K562 (cell line): ENCODE results near the gene XPOT. TPM values are rescaled to one million over a fixed set of nuclear protein-coding genes. Genes with fewer than 3 reads are reported as not detected.

Experiments
- CAMTA2 ChIP-seq: fragments of 250-450 bp; sonication (Bioruptor Pico); conservative IDR thresholded peaks from 2 replicates; pipeline ENCODE4 v1.5.1; 2022
- CBFA2T3 ChIP-seq: fragments of 450-650 bp; IDR thresholded peaks from 2 replicates; pipeline ENCODE4 v1.6.1; 2017
- CCNT2 ChIP-seq: IDR thresholded peaks from 2 replicates; pipeline ENCODE4 v1.6.1; 2011; ENCODE audit warnings: borderline replicate concordance, low read depth, mild to moderate bottlenecking, moderate library complexity, mixed read lengths, low read length; ENCODE audit not compliant: insufficient read length; ENCODE audit errors: extremely low read depth
- FOXP1 ChIP-seq: sonication (generic); formaldehyde crosslinking; IDR thresholded peaks from 2 replicates; pipeline ENCODE4 v1.8.0; 2022; ENCODE audit warnings: mild to moderate bottlenecking, missing genetic modification reagents
- HNRNPL ChIP-seq: fragments of 200-400 bp; formaldehyde crosslinking; IDR thresholded peaks from 2 replicates; pipeline ENCODE4 v1.6.1; 2017; ENCODE audit warnings: low read depth, mild to moderate bottlenecking, low read length
- LCOR ChIP-seq: sonication (generic); formaldehyde crosslinking; IDR thresholded peaks from 2 replicates; pipeline ENCODE4 v1.8.0; 2022; ENCODE audit warnings: mild to moderate bottlenecking, missing genetic modification reagents
- OTX1 ChIP-seq: fragments of 450-650 bp; formaldehyde crosslinking; IDR thresholded peaks from 2 replicates; pipeline ENCODE4 v1.4.0; 2022; ENCODE audit warnings: mild to moderate bottlenecking
- PTTG1 ChIP-seq: fragments of 450-650 bp; IDR thresholded peaks from 2 replicates; pipeline ENCODE4 v1.6.1; 2016; ENCODE audit warnings: low read depth, mild to moderate bottlenecking, missing genetic modification characterization, missing compliant biosample characterization
- TAF1 ChIP-seq: IDR thresholded peaks from 2 replicates; pipeline ENCODE4 v1.6.1; 2011; ENCODE audit warnings: mild to moderate bottlenecking, low read length, moderate library complexity; ENCODE audit not compliant: insufficient read depth, control insufficient read depth, severe bottlenecking; ENCODE audit errors: extremely low read depth
- TAF9B ChIP-seq: fragments of 450-650 bp; IDR thresholded peaks from 2 replicates; pipeline ENCODE4 v1.6.1; 2018; ENCODE audit warnings: mild to moderate bottlenecking; ENCODE audit not compliant: partially characterized antibody
- ZNF12 ChIP-seq: sonication (generic); formaldehyde crosslinking; IDR thresholded peaks from 2 replicates; pipeline ENCODE4 v1.4.0; 2020; ENCODE audit warnings: mild to moderate bottlenecking, missing genetic modification reagents
- ZNF444 ChIP-seq: fragments of 250-450 bp; sonication (Bioruptor Pico); IDR thresholded peaks from 2 replicates; pipeline ENCODE4 v1.4.0; 2020; ENCODE audit warnings: mild to moderate bottlenecking, moderate library complexity
- polyA plus RNA-seq, 8 experiments: library from polyadenylated mRNA; depleted of rRNA in 4 of 8; stranded (reverse) in 5 of 8; unstranded in 3 of 8; fragments of >200 nt; fragmentation: Nextera tagmentation in 2 of 8; fragmentation: Illumina TruSeq in 1 of 8; extraction: Ambion mirVana in 2 of 8; extraction: Trizol in 1 of 8; gene quantifications; 2 replicates each; pipeline versions ENCODE4 v1.2.1 to v1.2.3, GENCODE V29; 2011 to 2014; ENCODE audit warnings: inconsistent platforms in 1 of 8, missing spikeins in 1 of 8
- total RNA-seq, 7 experiments: library from RNA; depleted of rRNA in 6 of 7; stranded (reverse); fragments of >200 nt in 6 of 7; fragmentation: Illumina TruSeq in 2 of 7; extraction: Trizol in 2 of 7; gene quantifications; 2 replicates each; pipeline versions ENCODE4 v1.2.1 to v1.2.3, GENCODE V29; 2011 to 2021; ENCODE audit warnings: low replicate concordance in 1 of 7
- TF ChIP-seq, protein P1 (sequence below): fragments of 450-650 bp; formaldehyde crosslinking; IDR thresholded peaks from 2 replicates; pipeline ENCODE4 v1.4.0; 2022; ENCODE audit warnings: missing genetic modification characterization
- TF ChIP-seq, protein P2 (sequence below): fragments of 450-650 bp; formaldehyde crosslinking; IDR thresholded peaks from 2 replicates; pipeline ENCODE4 v1.4.0; 2020; ENCODE audit warnings: mild to moderate bottlenecking
- TF ChIP-seq, protein P3 (sequence below): fragments of 250-450 bp; sonication (Bioruptor Pico); IDR thresholded peaks from 2 replicates; pipeline ENCODE4 v1.5.1; 2021; ENCODE audit warnings: mild to moderate bottlenecking
- TF ChIP-seq, protein P4 (sequence below): sonication (generic); formaldehyde crosslinking; IDR thresholded peaks from 2 replicates; pipeline ENCODE4 v1.8.1; 2022; ENCODE audit warnings: missing genetic modification reagents
- TF ChIP-seq, protein P5 (sequence below): fragments of 450-650 bp; IDR thresholded peaks from 2 replicates; pipeline ENCODE4 v1.6.1; 2016; ENCODE audit warnings: missing biosample characterization, missing genetic modification characterization
- TF ChIP-seq, protein P6 (sequence below), 2 experiments: IDR thresholded peaks; 2 replicates each; pipeline ENCODE4 v1.6.1; 2012; ENCODE audit warnings: improper control_type of control experiment in 2 of 2, low read depth in 2 of 2, low read length in 2 of 2, borderline replicate concordance in 1 of 2

Gene XPOT
- total and polyA plus RNA-seq, 9 of the 15 experiments (the other 6 are each of a cell fraction or from before 2014, with no cell fraction given) = 26.2 to 192 (median 102) TPM

DNA sequence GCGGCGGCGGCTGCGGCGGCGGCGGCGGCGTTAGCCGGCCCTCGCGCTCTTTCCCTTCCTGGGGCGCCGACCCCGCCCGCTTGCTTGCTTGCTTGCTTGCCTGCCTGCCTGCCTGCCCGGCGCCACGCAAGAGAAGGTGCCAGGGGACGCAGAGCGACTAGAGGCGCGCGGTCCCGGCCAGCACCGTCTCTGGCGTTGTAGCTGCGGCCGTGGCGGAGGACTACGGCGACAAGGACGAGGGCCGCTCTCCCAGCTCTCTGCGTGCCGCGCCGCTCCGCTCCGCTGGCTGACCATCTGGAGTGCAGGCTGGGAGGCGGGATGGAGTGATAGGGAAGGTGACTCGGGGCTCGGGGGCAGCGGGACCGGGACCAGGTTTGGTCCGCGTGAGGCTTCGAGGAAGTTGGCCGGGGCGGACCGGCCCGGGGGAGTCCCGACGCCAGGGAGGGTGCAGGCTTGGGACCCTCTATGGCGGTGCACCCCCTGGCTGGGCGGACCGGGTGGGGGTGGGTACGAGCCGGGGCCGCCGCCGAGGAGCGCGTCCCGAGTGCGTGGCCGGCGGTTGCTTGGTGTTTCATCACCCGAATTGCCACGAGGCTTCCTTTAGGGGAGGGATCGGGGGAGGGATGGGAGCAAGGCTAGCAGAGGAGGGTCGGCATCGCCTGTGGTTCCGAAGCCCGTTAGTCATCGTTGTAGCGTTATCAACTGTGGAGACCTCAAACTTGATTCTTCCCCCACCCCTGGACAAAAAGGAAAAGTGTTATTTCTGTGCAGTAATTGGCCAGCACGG is 471 bp downstream of the XPOT start (continued):
- TF ChIP-seq ZNF12 (CRISPR knock-in tag) (peak; percentile 88), FOXP1 (CRISPR knock-in tag) (peak; percentile 63; the same call in 1 of the 2 replicates), CAMTA2 (CRISPR knock-in tag) (no peak), CBFA2T3 (no peak), LCOR (peak; percentile 86), TAF1 (peak; percentile 62), CCNT2 (peak; percentile 87), HNRNPL (0 out of 2 replicates have a peak, but pooled peaks have one; percentile 76), TAF9B (peak; percentile 38), OTX1 (0 out of 2 replicates have a peak, but pooled peaks have one; percentile 73), ZNF444 (CRISPR knock-in tag) (0 out of 2 replicates have a peak, but pooled peaks have one; percentile 25), PTTG1 (tag) (no peak)
- TF ChIP-seq, protein P1, sequence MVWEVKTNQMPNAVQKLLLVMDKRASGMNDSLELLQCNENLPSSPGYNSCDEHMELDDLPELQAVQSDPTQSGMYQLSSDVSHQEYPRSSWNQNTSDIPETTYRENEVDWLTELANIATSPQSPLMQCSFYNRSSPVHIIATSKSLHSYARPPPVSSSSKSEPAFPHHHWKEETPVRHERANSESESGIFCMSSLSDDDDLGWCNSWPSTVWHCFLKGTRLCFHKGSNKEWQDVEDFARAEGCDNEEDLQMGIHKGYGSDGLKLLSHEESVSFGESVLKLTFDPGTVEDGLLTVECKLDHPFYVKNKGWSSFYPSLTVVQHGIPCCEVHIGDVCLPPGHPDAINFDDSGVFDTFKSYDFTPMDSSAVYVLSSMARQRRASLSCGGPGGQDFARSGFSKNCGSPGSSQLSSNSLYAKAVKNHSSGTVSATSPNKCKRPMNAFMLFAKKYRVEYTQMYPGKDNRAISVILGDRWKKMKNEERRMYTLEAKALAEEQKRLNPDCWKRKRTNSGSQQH (CRISPR knock-in tag) = peak; percentile 59; the same call in 1 of the 2 replicates
- TF ChIP-seq, protein P2, sequence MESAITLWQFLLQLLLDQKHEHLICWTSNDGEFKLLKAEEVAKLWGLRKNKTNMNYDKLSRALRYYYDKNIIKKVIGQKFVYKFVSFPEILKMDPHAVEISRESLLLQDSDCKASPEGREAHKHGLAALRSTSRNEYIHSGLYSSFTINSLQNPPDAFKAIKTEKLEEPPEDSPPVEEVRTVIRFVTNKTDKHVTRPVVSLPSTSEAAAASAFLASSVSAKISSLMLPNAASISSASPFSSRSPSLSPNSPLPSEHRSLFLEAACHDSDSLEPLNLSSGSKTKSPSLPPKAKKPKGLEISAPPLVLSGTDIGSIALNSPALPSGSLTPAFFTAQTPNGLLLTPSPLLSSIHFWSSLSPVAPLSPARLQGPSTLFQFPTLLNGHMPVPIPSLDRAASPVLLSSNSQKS = no peak
- TF ChIP-seq, protein P3, sequence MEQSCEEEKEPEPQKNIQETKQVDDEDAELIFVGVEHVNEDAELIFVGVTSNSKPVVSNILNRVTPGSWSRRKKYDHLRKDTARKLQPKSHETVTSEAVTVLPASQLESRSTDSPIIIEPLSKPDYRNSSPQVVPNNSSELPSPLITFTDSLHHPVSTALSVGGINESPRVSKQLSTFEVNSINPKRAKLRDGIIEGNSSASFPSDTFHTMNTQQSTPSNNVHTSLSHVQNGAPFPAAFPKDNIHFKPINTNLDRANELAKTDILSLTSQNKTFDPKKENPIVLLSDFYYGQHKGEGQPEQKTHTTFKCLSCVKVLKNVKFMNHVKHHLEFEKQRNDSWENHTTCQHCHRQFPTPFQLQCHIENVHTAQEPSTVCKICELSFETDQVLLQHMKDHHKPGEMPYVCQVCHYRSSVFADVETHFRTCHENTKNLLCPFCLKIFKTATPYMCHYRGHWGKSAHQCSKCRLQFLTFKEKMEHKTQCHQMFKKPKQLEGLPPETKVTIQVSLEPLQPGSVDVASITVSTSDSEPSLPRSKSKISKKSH (CRISPR knock-in tag) = no peak
- TF ChIP-seq, protein P4, sequence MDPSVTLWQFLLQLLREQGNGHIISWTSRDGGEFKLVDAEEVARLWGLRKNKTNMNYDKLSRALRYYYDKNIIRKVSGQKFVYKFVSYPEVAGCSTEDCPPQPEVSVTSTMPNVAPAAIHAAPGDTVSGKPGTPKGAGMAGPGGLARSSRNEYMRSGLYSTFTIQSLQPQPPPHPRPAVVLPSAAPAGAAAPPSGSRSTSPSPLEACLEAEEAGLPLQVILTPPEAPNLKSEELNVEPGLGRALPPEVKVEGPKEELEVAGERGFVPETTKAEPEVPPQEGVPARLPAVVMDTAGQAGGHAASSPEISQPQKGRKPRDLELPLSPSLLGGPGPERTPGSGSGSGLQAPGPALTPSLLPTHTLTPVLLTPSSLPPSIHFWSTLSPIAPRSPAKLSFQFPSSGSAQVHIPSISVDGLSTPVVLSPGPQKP (CRISPR knock-in tag) = no peak
- TF ChIP-seq, protein P5, sequence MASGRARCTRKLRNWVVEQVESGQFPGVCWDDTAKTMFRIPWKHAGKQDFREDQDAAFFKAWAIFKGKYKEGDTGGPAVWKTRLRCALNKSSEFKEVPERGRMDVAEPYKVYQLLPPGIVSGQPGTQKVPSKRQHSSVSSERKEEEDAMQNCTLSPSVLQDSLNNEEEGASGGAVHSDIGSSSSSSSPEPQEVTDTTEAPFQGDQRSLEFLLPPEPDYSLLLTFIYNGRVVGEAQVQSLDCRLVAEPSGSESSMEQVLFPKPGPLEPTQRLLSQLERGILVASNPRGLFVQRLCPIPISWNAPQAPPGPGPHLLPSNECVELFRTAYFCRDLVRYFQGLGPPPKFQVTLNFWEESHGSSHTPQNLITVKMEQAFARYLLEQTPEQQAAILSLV (tag) = peak; percentile 74
- TF ChIP-seq, protein P6, sequence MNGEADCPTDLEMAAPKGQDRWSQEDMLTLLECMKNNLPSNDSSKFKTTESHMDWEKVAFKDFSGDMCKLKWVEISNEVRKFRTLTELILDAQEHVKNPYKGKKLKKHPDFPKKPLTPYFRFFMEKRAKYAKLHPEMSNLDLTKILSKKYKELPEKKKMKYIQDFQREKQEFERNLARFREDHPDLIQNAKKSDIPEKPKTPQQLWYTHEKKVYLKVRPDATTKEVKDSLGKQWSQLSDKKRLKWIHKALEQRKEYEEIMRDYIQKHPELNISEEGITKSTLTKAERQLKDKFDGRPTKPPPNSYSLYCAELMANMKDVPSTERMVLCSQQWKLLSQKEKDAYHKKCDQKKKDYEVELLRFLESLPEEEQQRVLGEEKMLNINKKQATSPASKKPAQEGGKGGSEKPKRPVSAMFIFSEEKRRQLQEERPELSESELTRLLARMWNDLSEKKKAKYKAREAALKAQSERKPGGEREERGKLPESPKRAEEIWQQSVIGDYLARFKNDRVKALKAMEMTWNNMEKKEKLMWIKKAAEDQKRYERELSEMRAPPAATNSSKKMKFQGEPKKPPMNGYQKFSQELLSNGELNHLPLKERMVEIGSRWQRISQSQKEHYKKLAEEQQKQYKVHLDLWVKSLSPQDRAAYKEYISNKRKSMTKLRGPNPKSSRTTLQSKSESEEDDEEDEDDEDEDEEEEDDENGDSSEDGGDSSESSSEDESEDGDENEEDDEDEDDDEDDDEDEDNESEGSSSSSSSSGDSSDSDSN (IDR thresholded peaks at IDR 0.05; ENCODE audit: borderline replicate concordance in 1 of 2, low read depth in 2 of 2, low read length in 2 of 2) = peak; percentile 55 to 73; a peak in 1 of 4 replicates
